Kidney tubule cell (primary cell): ENCODE data around the gene PPP3CB.
A peak's percentile ranks its signal among the peaks of the same experiment; 100 is the strongest.

Experiments
- DNase-seq: peaks from one replicate; pipeline ENCODE4 v3.0.0-alpha.2; 2018; ENCODE audit warnings: low spot score

PPP3CB gene

DNA sequence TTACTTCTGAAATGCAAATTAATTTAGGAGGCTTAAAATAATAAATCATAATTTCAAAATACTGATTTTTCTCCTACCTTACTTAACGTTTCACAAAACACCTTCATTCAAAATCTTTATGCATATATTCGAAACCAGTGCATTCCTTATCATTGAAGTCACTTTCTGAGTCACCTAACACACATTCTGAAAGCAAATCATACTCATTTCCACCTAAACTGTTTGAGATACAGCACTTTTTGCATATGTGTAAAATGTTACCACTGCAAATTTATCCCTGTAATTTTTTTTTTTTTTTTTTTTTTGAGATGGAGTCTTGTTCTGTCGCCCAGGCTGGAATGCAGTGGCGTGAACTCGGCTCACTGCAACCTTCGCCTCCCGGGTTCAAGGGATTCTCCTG, 15.7 kb downstream of the PPP3CB start:
- DNase-seq, result peak; percentile 72

GRCh38 chr10:73478636-73479035, 17.2 kb downstream of the PPP3CB start:
- DNase-seq, result no peak

GRCh38 chr10:73471226-73471625, 24.6 kb downstream of the PPP3CB start:
- no peak for DNase-seq

GRCh38 chr10:73469579-73469978, 26.2 kb downstream of the PPP3CB start:
- no peak for DNase-seq

DNA sequence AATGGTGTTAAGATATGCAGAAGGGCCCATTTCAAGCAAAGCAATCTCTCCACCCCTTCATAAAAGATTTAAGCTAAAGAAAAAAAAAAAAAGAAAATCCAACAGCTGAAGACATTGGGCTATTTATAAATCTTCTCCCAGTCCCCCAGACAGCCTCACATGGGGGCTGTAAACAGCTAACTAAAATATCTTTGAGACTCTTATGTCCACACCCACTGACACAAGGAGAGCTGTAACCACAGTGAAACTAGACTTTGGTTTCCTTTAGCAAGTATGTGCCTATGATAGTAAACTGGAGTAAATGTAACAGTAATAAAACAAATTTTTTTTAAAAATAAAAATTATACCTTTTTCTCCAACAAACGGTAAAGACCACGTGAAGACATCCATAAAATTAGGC, 28.6 kb downstream of the PPP3CB start:
- DNase-seq, result no peak

DNA sequence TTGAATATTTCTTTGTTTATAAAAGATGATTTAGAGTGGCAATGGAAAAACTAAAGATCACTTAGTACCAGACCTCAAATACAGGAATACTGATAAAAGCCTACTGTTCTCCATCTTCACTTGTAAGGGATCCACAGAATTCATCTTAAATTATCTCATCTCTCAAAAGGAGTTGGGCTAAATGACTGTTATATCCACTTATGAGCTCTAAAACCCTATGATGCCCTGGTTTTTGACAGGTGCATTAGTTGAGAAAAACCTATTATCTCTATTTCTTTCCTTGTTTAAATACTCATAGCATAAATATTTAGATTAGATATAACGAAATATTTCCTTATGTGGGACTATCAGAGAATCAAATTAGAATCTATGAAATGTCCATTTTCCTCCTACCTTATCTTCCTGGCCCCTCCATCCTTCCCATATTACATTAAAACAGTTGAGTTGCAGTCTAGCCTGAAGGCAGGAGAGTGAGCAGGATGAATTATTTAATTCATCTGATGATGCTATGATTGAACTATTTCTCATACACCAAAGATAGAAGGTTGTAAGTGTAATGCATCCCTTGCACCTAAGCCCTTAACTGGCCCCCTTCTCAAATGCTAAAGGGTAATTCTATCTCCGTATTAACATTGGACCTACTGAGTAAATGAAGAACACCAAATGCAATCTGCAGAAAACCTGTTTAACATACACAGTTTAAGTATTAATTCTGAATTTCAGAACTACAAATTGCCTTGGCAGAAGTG, 29.7 kb downstream of the PPP3CB start:
- DNase-seq, result no peak

DNA sequence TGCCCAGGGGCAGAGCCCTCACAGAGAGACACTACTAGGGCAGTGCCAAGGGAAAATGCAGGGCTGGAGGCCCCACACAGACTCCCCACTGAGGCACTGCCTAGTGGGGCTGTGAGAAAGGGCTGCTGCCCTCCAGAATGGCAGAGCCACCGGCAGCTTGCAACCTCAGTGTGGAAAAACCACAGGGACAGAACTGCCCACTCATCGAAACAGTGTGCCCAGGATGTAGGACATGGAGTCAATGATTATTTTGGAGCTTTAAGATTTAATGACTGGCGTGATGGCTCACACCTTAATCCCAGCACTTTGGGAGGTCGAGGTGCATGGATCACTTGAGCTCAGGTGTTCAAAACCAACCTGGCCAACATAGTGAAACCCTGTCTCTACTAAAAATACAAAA, 34.9 kb downstream of the PPP3CB start:
- no peak for DNase-seq

DNA sequence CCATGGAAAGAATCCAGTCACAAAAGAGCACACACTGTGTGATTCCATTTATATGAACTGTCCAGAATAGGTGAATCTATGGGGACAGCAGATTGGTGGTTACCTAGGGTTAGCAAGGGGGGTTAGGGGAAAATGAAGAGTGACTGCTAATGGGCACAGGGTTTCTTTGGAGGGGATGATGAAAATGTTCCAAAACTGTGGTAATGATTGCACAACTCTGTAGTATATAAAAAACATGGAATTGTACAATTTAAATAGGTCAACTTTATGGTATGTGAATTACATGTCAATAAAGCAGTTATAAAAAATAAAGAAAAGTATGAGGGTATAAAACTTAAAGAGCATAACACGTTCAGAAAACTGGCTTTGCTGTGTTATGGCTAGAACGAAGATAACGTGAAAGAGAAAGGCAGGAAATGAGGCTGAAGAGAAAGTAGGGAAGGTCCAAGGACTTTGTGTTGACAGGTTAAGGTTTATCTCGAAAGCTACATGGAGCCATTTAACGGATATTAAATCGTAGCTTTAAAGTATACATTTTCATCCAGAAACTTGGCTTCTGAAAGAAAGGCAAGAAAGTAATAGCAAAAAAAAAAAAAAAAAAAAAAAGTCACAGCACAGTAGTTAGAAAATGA, 36.0 kb downstream of the PPP3CB start:
- DNase-seq, result no peak

DNA sequence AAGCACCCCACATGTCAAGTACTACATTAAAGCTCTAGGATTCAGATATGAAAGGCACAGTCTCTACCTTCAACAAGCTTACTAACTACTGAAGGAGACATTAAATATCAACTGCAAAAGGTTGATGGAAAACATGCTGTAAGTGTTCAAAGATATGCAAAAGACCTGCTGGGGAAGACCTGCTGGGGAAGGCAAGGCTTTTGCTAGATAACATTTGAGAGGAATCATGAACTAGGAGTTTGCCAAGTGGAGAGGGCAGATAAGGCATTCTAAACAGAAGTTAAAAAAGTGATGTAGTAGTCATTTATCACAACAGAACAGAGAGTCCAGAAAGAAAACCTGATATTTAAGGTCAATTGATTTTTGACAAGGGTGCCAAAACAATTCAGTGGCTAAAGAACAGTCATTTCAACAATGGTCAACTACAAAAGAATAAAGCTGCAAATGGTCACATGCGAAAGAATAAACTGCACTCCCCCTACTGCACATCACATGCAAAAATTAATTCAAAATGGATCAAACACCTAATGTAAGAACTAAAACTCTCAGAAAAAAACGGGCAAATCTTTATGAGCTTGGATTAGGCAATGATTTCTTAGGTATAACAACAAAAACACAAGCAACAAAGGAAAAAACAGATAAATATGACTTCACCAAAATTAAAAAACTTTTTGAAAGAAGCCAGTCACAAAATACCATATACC, 39.5 kb downstream of the PPP3CB start:
- no peak for DNase-seq

DNA sequence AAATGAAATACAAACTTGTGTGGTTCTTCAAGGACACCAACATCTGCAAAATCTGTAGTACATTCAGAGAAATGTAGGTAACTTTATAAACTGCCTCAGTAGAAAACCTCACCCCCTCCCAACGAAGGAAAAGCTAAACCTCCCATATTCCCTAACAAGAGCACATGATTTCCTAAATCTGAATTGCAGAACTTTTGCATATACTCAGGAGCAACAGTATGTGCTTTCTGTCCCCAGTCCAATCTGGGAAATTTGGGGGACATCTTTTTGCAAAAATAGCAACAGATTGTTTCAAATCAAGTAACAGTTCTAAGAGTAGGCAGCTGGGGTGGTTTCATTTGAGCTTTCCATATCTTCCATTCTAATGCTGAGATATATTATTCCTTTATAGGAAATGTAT, 46.7 kb downstream of the PPP3CB start:
- DNase-seq, result no peak

DNA sequence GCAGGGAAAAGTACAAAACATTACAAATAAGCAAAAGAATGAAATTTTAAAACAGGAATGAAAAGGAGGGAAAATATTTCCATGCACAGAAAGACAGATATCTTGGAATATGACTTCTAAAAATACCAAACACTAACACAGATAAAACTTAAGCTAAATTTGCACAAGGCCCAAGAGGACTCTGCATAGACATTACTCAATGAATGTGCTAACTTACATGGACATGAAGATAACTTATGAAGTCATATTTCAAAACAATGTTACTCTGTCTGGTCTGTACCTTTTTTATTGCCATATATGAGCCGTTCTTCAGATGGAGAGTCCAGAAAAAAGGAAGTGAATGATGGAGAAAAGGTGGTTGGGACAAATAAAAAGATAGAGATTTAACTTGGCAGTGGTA, 47.4 kb downstream of the PPP3CB start:
- no peak for DNase-seq

DNA sequence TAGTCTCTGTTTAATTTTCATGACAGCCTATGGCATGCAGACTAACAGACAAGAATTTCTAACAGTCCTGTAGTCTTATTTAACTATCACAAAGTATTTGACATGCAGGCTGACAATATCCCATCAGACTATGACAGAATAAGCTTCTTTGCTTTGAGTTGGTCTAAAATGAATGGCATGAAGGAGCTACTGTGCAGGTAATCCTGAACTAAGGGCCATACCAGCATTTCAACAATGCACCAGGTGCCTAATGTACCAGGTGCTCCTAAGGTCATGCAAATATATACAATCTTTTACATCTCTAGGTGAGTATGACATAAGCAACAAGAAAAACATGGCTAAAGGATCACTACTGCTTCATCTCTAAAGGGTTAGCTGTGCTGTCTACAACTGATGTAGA, 48.9 kb downstream of the PPP3CB start:
- DNase-seq, result no peak

DNA sequence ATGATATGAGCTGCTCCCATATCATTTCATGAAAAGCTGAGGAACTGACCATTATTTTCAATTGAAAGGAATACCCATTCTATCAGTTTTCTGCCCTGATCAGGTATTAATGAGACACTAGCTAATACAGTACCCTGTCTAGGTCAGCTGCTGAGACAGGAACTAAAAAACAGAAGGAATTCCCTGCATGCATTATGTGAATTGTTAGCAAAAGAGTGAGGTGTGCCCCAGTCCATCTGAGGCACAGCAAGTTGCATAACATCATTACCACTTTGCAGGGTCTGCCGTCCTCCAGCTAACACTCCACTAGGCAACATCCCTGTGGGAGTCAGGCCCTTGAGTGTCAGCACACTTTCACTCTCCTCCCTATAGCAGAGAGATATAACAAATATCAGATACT, 51.4 kb downstream of the PPP3CB start:
- DNase-seq, result no peak

GRCh38 chr10:73439605-73440312, 56.1 kb downstream of the PPP3CB start:
- DNase-seq, result peak; percentile 65

GRCh38 chr10:73439055-73439454, 56.8 kb downstream of the PPP3CB start:
- no peak for DNase-seq

- DNase-seq, result no peak
Observed at GRCh38 chr10:73433538-73433867, 62.3 kb downstream of the PPP3CB start, which contains the start of gene MSS51. Gene MSS51, minus strand, starts transcription at chr10:73433561. Its CDS starts 5,277 bp downstream, at chr10:73428284.

DNA sequence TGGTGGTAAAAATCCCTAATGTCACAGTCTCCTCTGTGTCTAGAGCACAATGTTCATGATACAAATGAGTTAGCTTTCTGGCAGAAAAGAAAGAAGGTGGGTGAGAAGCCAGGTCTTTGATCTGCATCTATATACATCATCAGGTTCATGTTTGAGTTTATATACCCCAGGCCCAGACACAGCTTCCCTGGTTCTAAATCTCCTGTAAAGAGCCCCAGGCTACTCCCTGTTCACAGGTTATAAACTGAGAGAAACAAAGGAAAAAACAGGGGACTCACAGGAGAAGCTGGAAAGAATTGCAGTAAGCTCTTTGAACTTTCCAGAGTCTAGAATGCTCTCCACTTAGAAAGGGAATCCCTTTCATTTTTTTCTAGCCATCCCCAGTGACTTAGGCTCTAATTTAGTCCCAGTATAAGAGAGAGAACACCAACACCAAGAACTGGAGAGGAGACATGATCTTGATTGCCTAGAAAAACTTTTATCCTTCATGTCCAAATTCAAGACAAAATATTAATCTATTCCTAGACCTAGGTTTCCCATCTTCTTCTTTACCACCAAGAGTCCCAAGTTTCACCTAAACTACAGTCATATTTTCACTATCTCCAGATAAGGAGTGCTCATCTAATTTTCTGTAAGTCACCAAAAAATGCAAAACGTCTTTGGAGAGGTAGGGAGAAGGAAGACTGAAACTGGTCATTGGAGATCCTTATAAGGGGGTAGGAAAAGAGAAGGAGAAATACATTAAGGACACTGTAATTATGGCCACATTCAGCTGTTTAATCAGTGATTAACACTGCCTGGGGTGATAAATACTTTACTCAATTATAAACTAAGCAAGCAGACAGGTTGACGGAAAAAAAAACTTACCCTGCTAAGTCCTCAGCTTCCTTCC, 62.9 kb downstream of the PPP3CB start:
- no peak for DNase-seq

DNA sequence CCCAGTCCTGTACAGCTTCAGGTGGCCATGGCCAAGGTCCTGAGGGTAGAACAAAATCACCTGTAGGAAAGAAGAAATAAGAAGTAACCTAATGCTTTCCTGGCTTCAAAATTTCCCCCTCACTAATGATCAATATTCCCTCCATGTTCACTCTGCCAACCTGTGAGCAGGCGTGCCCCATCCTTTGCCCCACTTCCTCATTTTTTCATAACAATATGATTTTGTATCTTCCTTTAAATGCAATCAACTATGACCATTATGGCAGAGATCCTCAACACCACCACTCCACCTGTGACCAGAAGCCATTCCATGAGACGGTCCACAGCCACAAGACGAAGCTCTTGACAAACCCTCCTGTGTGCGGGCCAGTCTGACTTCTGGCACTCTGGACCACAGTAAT, 69.5 kb downstream of the PPP3CB start:
- no peak for DNase-seq

- no peak for DNase-seq
Observed at GRCh38 chr10:73424478-73424877, 71.3 kb downstream of the PPP3CB start.

DNA sequence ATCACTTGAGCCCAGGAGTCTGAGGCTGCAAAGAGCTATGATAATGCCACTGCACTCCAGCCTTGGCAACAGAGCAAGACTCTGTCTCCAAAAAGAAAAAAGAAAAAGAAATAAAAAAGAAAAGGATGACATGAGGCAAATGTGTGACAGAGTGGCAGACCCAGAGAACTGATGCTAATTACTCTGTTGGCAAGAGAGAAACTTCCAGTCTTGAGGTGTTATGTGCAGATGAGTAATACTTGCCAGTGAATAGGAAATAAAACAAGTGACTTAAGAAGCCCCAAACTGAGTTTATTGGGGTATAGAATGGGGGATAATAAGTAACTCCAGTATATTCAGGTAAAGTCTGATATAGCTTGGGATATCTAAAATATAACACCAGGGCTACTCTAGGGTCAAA, 72.5 kb downstream of the PPP3CB start:
- no peak for DNase-seq

DNA sequence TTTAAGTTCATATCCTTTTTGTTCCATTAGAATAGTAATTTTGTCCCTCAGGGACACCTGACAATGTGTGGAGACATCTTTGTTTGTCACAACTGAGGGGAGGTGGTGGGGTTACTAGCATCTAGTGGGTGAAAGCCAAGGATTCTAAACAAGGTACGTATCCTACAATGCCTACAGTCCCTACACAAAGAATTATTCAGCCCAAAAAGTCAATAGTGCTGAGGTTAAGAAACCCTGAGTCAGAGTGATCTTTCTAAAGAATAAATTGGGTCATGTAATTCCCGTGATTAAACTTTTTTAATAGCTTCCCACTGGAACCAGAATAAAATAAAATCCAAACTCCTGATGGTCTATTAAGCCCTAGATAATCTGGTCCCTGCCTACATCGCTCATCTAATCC, 79.3 kb downstream of the PPP3CB start:
- no peak for DNase-seq
